Measurements from ENCODE around the gene PEA15.

The PEA15 gene

DNA sequence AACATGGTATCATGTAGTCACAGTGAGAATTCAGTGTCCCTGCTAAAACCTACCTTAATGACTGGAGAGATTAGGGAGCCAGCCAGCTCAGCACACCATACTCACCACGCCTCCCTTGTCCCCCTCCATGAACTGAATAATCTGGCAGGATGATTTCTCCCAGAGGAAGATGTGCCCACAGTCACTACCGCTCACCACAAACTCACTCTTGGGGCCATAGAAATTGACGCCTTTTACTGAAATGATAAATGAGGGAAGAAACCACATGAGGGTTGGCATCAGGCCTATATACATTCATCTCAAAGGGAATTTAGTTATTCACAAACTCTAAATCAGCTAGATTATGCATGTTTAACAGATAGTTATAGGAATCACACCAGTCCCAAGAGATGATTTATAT is 17.4 kb downstream of the PEA15 start:
- Histone ChIP-seq H3K27ac (no peak overlapping the region), H3K4me3 (no peak overlapping the region)
- no peak for DNase-seq (ENCODE audit: low spot score)
- TF ChIP-seq, protein P1, sequence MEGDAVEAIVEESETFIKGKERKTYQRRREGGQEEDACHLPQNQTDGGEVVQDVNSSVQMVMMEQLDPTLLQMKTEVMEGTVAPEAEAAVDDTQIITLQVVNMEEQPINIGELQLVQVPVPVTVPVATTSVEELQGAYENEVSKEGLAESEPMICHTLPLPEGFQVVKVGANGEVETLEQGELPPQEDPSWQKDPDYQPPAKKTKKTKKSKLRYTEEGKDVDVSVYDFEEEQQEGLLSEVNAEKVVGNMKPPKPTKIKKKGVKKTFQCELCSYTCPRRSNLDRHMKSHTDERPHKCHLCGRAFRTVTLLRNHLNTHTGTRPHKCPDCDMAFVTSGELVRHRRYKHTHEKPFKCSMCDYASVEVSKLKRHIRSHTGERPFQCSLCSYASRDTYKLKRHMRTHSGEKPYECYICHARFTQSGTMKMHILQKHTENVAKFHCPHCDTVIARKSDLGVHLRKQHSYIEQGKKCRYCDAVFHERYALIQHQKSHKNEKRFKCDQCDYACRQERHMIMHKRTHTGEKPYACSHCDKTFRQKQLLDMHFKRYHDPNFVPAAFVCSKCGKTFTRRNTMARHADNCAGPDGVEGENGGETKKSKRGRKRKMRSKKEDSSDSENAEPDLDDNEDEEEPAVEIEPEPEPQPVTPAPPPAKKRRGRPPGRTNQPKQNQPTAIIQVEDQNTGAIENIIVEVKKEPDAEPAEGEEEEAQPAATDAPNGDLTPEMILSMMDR (IDR thresholded peaks at IDR 0.05) = no peak

DNA sequence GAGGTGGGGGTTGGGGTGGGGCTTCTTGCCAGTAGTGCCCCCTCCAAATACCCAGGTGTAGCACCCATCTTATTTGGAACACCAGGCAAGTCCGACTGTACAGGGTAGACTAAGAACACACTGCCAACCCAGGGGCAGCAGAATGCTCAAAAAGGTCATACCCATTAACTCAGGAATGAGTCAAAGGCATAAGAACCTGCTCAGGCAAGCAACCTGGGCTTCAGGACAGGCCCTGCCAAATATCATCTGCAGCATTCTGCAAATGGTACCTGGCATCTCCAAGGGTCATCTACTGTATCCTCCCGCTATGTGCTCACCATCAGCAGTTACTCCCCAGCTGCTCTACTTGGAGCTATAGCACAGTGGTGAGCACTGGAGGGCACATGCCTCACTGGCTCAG is 19.4 kb downstream of the PEA15 start:
- DNase-seq (ENCODE audit: low spot score) = no peak
- H3K4me3 ChIP-seq = no peak overlapping the region
- H3K27ac ChIP-seq = no peak overlapping the region
- TF ChIP-seq, protein P1 (IDR thresholded peaks at IDR 0.05) = no peak

DNA sequence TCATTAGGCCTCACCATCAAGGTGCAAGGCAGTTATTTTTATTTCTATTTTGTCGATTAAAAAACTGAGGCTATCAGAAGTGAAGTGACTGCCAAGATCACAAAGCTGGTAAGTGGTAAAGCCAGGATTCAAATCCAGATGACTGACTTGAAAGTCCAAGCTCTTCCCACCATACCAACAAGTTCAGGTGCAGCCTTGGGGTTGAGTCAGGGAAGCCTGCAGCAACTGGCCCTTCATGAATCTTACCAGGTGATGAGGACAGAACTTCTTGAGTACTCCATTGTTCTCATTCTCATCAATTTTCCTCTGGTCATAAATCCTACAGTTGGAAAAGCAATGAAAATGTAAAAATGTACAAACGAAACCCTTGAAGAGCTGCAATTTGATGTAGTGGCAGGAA is 20.2 kb downstream of the PEA15 start:
- Histone ChIP-seq H3K4me3 (no peak overlapping the region), H3K27ac (no peak overlapping the region)
- no peak for DNase-seq (ENCODE audit: low spot score)
- TF ChIP-seq, protein P1 (IDR thresholded peaks at IDR 0.05) = no peak

DNA sequence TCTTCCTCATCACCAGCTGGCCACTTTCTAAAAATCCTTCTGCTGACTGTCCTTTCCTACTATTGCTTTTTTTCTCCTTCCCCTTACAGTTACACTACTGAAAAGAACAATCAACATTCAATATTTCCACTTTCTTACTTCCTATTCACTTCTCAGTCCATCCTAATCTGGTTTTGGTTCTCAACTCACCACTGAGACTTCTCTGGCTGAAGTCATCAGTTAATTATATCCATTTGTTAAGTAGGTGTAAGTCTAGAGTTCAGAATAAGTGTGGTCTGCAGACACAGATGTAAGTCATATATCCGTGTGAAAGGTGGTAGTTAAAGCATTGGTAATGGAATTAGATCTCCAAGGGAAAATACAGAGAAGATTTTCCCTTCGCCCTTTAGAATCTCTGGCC is 21.4 kb downstream of the PEA15 start:
- Histone ChIP-seq H3K4me3 (no peak overlapping the region), H3K27ac (no peak overlapping the region)
- TF ChIP-seq, protein P1 (IDR thresholded peaks at IDR 0.05) = no peak
- DNase-seq (ENCODE audit: low spot score) = no peak

DNA sequence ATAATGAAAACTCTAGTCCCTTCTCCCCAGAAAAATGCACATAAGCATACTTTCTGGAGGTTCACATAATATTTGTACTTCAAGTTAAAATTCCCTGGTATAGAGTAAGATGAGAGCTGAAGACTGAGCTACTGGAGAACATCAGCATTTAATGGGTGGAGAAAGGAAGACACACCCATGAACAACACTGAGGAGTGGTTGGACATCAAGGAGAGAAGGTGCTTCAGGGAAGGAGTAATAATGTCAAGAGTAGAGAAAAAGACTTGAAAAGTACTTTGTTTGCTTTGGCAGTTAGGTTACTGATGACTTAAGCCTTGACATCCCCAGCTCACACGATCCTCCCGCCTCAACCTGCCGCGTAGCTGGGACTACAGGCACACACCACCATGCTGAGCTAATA is 21.9 kb downstream of the PEA15 start:
- no peak for DNase-seq (ENCODE audit: low spot score)
- Histone ChIP-seq H3K27ac (no peak overlapping the region), H3K4me3 (no peak overlapping the region)
- TF ChIP-seq, protein P1 (IDR thresholded peaks at IDR 0.05) = no peak

DNA sequence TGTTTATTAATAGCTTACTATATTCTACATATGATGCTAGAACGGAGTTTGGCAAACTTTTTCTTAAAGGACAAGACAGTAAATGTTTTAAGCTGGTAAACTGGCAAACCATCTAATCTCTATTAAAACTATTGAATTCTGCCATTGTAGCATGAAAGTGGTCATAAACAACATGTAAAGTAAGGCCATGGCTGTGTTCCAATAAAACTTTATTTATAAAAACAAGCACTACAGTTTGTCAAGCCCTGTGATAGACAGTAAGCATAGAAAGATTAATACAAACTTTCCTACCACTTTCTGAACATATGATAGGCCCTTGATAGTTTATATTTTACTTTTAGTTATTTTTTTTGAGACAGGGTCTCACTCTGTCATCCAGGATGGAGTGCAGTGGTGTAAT is 22.4 kb downstream of the PEA15 start:
- no peak overlapping the region for H3K4me3 ChIP-seq
- H3K27ac ChIP-seq = no peak overlapping the region
- no peak for DNase-seq (ENCODE audit: low spot score)
- TF ChIP-seq, protein P1 (IDR thresholded peaks at IDR 0.05) = no peak

DNA sequence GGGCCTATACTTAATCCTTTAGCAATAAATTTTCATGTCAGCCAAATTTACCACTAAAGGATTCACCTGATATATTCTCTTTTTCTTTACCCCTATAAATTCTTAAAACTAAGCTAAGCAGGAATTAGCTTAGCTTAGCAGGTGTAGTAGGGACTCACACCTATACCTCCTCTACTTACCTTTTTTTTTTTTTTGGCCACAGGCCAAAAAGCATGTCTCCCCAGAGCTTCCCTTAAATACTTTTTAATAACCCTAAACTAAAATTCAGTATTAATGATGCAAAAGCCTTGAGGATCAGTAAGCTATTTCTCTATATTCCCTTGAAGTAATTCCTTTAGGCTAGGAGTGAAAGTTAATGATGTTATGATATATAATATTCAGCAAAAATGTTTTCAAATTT is 23.2 kb downstream of the PEA15 start:
- no peak overlapping the region for H3K27ac ChIP-seq
- no peak for DNase-seq (ENCODE audit: low spot score)
- TF ChIP-seq, protein P1 (IDR thresholded peaks at IDR 0.05) = no peak
- no peak overlapping the region for H3K4me3 ChIP-seq

Data from coronary artery (tissue), 2 donors.